ENCODE measurements around the gene CCN6. TPM values are rescaled to one million over a fixed set of nuclear protein-coding genes. Genes with fewer than 3 reads are reported as not detected.

CCN6 gene
- total RNA-seq, 8 experiments from 2014 or later: 0.42 to 0.78 (median 0.60) TPM

DNA sequence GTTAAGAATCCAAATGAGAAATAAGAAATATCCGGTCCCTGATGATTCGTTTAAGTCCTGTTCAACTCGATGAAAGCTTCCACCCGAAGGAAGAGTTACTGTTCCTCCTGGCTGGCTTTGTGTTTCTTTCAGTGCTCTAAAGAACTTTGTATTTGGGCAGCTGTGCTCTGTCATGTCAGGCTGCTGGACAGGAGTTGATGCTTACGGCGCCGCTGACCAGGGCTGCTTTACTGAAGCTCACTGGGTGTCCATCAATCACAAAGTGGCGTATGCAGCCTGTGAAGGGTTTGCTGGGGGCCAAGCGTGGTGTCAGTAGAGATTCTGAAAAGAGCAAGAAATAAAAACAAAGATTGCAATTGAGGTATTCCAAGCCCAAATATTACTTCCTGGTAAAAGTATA, 55.4 kb downstream of the CCN6 start:
- Histone ChIP-seq H3K4me1 (replicated peaks in 1 of 2) (peaks cover 0 to 5% of the 10 kb centered on the region in 2 donors), H3K27ac (no peak overlapping the region), H3K4me3 (no peak overlapping the region)
- 0 to 100% (median 34%) methylated on average over 1 to 9 of the region's 9 CpGs; no CpG with 5 or more reads in 1 of the 10 experiments for WGBS, 10 experiments
- peak in 5 of 8 experiments; percentile 30 to 76 (median 70) for ATAC-seq (replicated peaks in 6 of 8)
- in situ Hi-C loops (cut with MboI; ENCODE audit: low pct_unique_long_range_greater_than_20kb in 2 of 9, low sequenced_read_pairs in 9 of 9, unreplicated experiment in 9 of 9): no loop called here

DNA sequence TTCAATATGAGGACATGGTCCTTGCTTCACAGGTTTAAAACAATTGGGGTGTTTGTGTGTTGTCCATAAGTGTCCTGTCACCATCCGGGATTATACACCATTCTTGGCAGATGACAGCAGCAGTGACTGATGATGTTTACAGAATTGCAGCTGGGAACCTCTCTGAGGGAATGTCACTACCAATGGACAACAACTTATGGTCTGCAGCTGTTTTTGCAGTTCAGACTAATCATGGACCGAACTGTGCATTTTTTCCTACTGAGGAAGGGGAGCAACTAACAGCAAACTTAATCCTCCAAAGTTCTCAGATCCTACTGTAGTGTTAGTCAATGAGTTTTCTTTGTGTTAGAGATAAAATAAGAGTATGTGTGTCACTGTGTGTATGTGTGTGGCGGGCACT, 59.5 kb downstream of the CCN6 start:
- no peak for ATAC-seq (replicated peaks in 6 of 8)
- no peak overlapping the region for H3K27ac ChIP-seq
- in situ Hi-C loops (cut with MboI; ENCODE audit: low pct_unique_long_range_greater_than_20kb in 2 of 9, low sequenced_read_pairs in 9 of 9, unreplicated experiment in 9 of 9): no loop called here
- peaks cover 0 to 5% of the 10 kb centered on the region in 2 donors for H3K4me1 ChIP-seq (replicated peaks in 1 of 2)
- H3K4me3 ChIP-seq: no peak overlapping the region
- WGBS, 10 experiments: 48 to 94% (median 80%) methylated on average over 1 to 3 of the region's 3 CpGs; no CpG with 5 or more reads in 3 of the 10 experiments

DNA sequence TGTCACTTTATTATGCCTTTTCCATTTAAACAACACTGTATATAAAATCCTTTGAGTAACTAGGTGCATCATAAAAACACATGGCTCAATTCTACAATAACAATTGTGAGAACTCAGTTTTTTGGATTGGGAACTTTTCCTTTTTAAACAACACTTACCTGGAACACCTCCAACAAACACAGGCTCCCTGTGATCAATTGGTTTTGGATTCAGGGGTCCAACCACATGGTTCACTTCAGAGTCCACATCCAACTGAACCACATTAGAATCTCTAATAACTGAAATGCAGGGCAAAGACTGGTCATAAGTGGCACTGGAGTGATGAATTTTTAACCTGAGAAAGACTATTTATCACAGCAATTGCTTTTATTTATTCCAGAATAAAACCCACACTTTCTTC, 60.0 kb downstream of the CCN6 start:
- Histone ChIP-seq H3K4me3 (no peak overlapping the region), H3K27ac (no peak overlapping the region), H3K4me1 (replicated peaks in 1 of 2) (peaks cover 0 to 5% of the 10 kb centered on the region in 2 donors)
- ATAC-seq (replicated peaks in 6 of 8): no peak
- in situ Hi-C loops (cut with MboI; ENCODE audit: low pct_unique_long_range_greater_than_20kb in 2 of 9, low sequenced_read_pairs in 9 of 9, unreplicated experiment in 9 of 9): no loop called here

DNA sequence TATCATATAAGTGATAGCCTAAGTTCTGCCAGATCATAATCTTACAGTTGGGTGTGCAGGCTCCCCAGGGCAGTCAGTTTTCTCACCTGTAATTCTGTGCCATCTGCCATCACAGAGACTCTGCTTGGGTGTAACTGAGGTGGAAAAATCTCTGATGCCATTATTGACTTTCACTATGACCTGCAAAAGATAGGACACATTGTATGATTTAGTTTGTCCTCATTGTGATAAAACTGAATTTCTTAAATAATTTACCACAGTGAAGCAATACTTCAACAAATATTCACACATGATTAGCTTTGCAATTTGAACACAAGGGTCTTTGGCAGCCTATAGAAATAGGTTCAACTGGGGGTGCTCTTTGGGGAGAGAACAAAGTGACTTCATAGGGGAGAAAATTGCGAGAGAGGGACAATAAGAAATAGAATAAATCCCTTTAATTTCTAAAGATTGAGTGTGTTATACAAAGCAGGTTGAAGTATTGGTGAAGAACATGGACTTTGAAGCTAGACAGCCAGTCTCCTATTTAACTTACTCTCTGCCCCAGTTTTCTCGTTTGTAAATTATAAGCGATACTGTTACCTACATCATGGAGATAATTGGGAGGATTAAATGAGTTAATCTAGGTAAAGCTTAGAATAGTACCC, 60.8 kb downstream of the CCN6 start:
- Histone ChIP-seq H3K27ac (no peak overlapping the region), H3K4me3 (no peak overlapping the region), H3K4me1 (replicated peaks in 1 of 2) (peaks cover 0 to 5% of the 10 kb centered on the region in 2 donors)
- in situ Hi-C loops (cut with MboI; ENCODE audit: low pct_unique_long_range_greater_than_20kb in 2 of 9, low sequenced_read_pairs in 9 of 9, unreplicated experiment in 9 of 9): no loop called here
- no peak for ATAC-seq (replicated peaks in 6 of 8)
- 83 to 100% (median 91%) methylated on average over 2 to 3 of the region's 3 CpGs for WGBS, 10 experiments

DNA sequence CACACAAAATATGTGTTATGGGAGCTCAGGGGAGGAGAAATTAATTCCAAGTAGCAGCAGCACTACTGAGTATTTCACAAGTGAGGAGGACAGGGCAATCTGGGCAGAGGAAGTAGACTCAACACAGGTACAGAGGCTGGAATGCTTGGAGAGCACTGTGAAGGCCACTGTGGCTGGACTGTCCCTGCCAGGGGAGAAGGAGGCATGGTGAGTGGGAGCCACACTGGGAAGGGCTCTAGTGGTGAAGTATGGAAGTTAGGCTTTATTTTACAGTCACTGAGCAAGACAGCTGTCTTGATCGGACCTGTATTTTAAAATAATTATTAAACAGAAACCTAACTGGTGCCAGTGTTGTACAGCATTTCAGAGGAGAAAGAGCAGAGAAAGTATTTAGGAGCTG, 62.3 kb downstream of the CCN6 start:
- no peak overlapping the region for H3K27ac ChIP-seq
- in situ Hi-C loops (cut with MboI; ENCODE audit: low pct_unique_long_range_greater_than_20kb in 2 of 9, low sequenced_read_pairs in 9 of 9, unreplicated experiment in 9 of 9): no loop called here
- 83 to 100% (median 100%) methylated on average over 1 of the region's 1 CpG; no CpG with 5 or more reads in 3 of the 10 experiments for WGBS, 10 experiments
- no peak overlapping the region for H3K4me3 ChIP-seq
- ATAC-seq (replicated peaks in 6 of 8): peak in 2 of 8 experiments; percentile 3 to 27
- H3K4me1 ChIP-seq (replicated peaks in 1 of 2): peaks cover 0 to 5% of the 10 kb centered on the region in 2 donors

DNA sequence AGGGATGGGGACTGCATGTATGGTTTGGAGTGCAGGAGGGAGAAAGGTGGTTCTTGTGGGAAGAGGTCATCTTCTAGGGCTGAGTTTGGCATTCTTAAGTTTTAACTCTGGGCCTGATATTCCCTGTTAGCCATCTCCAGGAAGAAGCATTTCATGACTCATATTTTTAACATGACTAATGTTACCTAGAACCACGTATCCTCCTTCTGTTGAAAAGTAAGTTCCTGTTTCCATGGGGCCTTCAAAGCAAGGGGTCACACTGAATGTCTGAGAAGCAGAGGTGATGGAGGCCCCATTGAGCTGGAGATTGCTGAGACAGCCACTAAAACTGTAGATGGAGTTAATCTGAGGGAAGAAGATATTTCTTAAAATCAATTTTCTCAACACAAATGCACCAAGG, 63.6 kb downstream of the CCN6 start:
- H3K27ac ChIP-seq: no peak overlapping the region
- WGBS, 10 experiments: 0 to 100% (median 83%) methylated on average over 1 of the region's 1 CpG; no CpG with 5 or more reads in 5 of the 10 experiments
- ATAC-seq (replicated peaks in 6 of 8): peak in 2 of 8 experiments; percentile 9 to 13
- in situ Hi-C loops (cut with MboI; ENCODE audit: low pct_unique_long_range_greater_than_20kb in 2 of 9, low sequenced_read_pairs in 9 of 9, unreplicated experiment in 9 of 9): no loop called here
- H3K4me1 ChIP-seq (replicated peaks in 1 of 2): peaks cover 0 to 5% of the 10 kb centered on the region in 2 donors
- H3K4me3 ChIP-seq: no peak overlapping the region

DNA sequence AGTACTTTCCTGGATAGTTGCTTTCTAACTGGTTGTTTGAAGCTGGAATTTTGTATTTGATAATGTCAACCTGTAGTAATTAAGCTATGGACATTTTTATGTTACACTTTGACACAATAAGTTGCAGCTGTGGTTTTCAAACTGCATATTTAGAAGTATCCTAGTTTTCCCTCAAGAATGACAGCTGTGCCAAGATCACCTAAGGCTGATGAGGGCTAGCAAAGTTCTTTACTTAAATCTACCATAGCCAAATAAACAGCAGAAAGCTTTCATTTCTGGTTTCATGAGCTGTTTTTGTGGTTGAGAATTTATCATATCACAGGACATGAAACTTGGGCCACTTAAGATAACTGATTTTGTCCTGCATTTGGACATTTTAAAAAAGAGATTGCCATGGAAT, 64.1 kb downstream of the CCN6 start:
- in situ Hi-C loops (cut with MboI; ENCODE audit: low pct_unique_long_range_greater_than_20kb in 2 of 9, low sequenced_read_pairs in 9 of 9, unreplicated experiment in 9 of 9): no loop called here
- H3K27ac ChIP-seq: no peak overlapping the region
- ATAC-seq (replicated peaks in 6 of 8): no peak
- H3K4me1 ChIP-seq (replicated peaks in 1 of 2): peaks cover 0 to 5% of the 10 kb centered on the region in 2 donors
- no peak overlapping the region for H3K4me3 ChIP-seq

Other genes with a start within 250 kb of the CCN6 start
- 100 to 1,000 TPM in 5 of 8 experiments, 10 to 100 TPM in 2, 1 to 10 TPM in 1; 4.9 to 237 (median 111) TPM for gene FYN, start 180.7 kb upstream of the CCN6 start, total RNA-seq
- 10 to 100 TPM; 24.3 to 63.1 (median 40.6) TPM for gene TUBE1, start 33.4 kb downstream of the CCN6 start, total RNA-seq
- 100 to 1,000 TPM in 4 of 8 experiments, 10 to 100 TPM in 4; 10.7 to 121 (median 82.9) TPM for gene FAM229B, start 33.5 kb downstream of the CCN6 start, total RNA-seq
- gene LAMA4, start 200.5 kb downstream of the CCN6 start, total RNA-seq: 1,000 to 10,000 TPM in 1 of 8 experiments, 100 to 1,000 TPM in 2, 10 to 100 TPM in 1, 1 to 10 TPM in 4; 3.6 to 1,765 (median 40.3) TPM